GM08714 (cell line): ENCODE measurements around the gene TMPRSS11D.

Experiments used
- H3K4me3 ChIP-seq: fragments of 200-500 bp; sonication (Bioruptor generic); 2 replicates; pipeline ENCODE4 v1.5.1; 2014; ENCODE audit warnings: mild to moderate bottlenecking, low read length, inconsistent platforms
- ZNF274 ChIP-seq: IDR thresholded peaks from 2 replicates; pipeline ENCODE4 v1.6.1; 2012; ENCODE audit warnings: mild to moderate bottlenecking, low read depth, low read length

The TMPRSS11D gene

GRCh38 chr4:67883902-67884301, at the start of gene TMPRSS11D:
Gene TMPRSS11D, minus strand, starts transcription at chr4:67884002. Its CDS starts 69 bp downstream, at chr4:67883933.
- H3K4me3 ChIP-seq: no peak within 1 kb of the TSS
- TF ChIP-seq ZNF274: no peak

GRCh38 chr4:67933038-67933437, 49.2 kb upstream of the TMPRSS11D start:
- no peak overlapping the region for H3K4me3 ChIP-seq
- no peak for TF ChIP-seq ZNF274

- H3K4me3 ChIP-seq: no peak overlapping the region
- no peak for TF ChIP-seq ZNF274
These were observed 47.5 kb upstream of the TMPRSS11D start for GRCh38 chr4:67931256-67931655.

GRCh38 chr4:67929426-67929825, 45.6 kb upstream of the TMPRSS11D start:
- no peak for TF ChIP-seq ZNF274
- no peak overlapping the region for H3K4me3 ChIP-seq

- H3K4me3 ChIP-seq: no peak overlapping the region
- no peak for TF ChIP-seq ZNF274
These were observed 44.7 kb upstream of the TMPRSS11D start for GRCh38 chr4:67928546-67928945.

GRCh38 chr4:67927251-67927650, 43.4 kb upstream of the TMPRSS11D start:
- TF ChIP-seq ZNF274: no peak
- H3K4me3 ChIP-seq: no peak overlapping the region

GRCh38 chr4:67926485-67926884, 42.7 kb upstream of the TMPRSS11D start:
- no peak overlapping the region for H3K4me3 ChIP-seq
- TF ChIP-seq ZNF274: no peak

- no peak for TF ChIP-seq ZNF274
- no peak overlapping the region for H3K4me3 ChIP-seq
These were observed 38.9 kb upstream of the TMPRSS11D start for GRCh38 chr4:67922697-67923096.

- TF ChIP-seq ZNF274: no peak
- no peak overlapping the region for H3K4me3 ChIP-seq
These were observed 34.6 kb upstream of the TMPRSS11D start for GRCh38 chr4:67918428-67918827.

GRCh38 chr4:67915400-67915966, 31.7 kb upstream of the TMPRSS11D start:
- H3K4me3 ChIP-seq: no peak overlapping the region
- no peak for TF ChIP-seq ZNF274

GRCh38 chr4:67912080-67912479, 28.3 kb upstream of the TMPRSS11D start:
- TF ChIP-seq ZNF274: no peak
- no peak overlapping the region for H3K4me3 ChIP-seq

- no peak overlapping the region for H3K4me3 ChIP-seq
- no peak for TF ChIP-seq ZNF274
These were observed 27.8 kb upstream of the TMPRSS11D start for GRCh38 chr4:67911638-67912037.

GRCh38 chr4:67911141-67911540, 27.3 kb upstream of the TMPRSS11D start:
- TF ChIP-seq ZNF274: no peak
- H3K4me3 ChIP-seq: no peak overlapping the region

- TF ChIP-seq ZNF274: no peak
- no peak overlapping the region for H3K4me3 ChIP-seq
These were observed 26.7 kb upstream of the TMPRSS11D start for GRCh38 chr4:67910585-67910905.

GRCh38 chr4:67909905-67910584, 26.2 kb upstream of the TMPRSS11D start:
- no peak for TF ChIP-seq ZNF274
- no peak overlapping the region for H3K4me3 ChIP-seq

- no peak for TF ChIP-seq ZNF274
- no peak overlapping the region for H3K4me3 ChIP-seq
These were observed 23.8 kb upstream of the TMPRSS11D start for GRCh38 chr4:67907650-67908049.
